Mesendoderm (in vitro differentiated cells): ENCODE data around the gene PYGB.
"Not testable (repeated sequence)": the region's sequence is repeated elsewhere in the genome, so short reads cannot be mapped to it uniquely, and the experiment has no call there.

Source experiments
- DNase-seq: peaks from one replicate; pipeline ENCODE4 v3.0.0; 2013
- H2AK5ac ChIP-seq: 2 replicates; pipeline ENCODE4 v1.6.1; 2013; ENCODE audit warnings: low read length, inconsistent platforms
- H2BK120ac ChIP-seq: 2 replicates; pipeline ENCODE4 v1.6.1; 2013; ENCODE audit warnings: low read depth, mild to moderate bottlenecking, low read length, moderate library complexity, mixed read lengths
- H2BK15ac ChIP-seq: replicated peaks from 2 replicates; pipeline ENCODE4 v1.6.1; 2013; ENCODE audit warnings: low read depth, mild to moderate bottlenecking, moderate library complexity
- H2BK5ac ChIP-seq: 2 replicates; pipeline ENCODE4 v1.6.1; 2013; ENCODE audit warnings: low read length, inconsistent platforms
- H3K18ac ChIP-seq: 2 replicates; pipeline ENCODE4 v1.6.1; 2013; ENCODE audit warnings: mild to moderate bottlenecking, low read length, mixed read lengths
- H3K23ac ChIP-seq: one replicate; pipeline ENCODE4 v1.6.1; 2013; ENCODE audit warnings: low read length
- H3K27ac ChIP-seq: 2 replicates; pipeline ENCODE4 v1.5.1; 2013; ENCODE audit warnings: low read depth, mild to moderate bottlenecking, inconsistent platforms, low read length, moderate library complexity
- H3K27me3 ChIP-seq: 2 replicates; pipeline ENCODE4 v1.6.1; 2013; ENCODE audit warnings: low read length, control low read depth, mild to moderate bottlenecking, inconsistent platforms; ENCODE audit not compliant: insufficient read depth, poor library complexity
- H3K36me3 ChIP-seq: 2 replicates; pipeline ENCODE4 v1.6.1; 2013; ENCODE audit warnings: low read length, inconsistent platforms; ENCODE audit not compliant: control insufficient read depth, insufficient read depth
- H3K4ac ChIP-seq: one replicate; pipeline ENCODE4 v1.6.1; 2013; ENCODE audit warnings: low read depth, mild to moderate bottlenecking, low read length, moderate library complexity
- H3K4me1 ChIP-seq: 2 replicates; pipeline ENCODE4 v1.6.1; 2013; ENCODE audit warnings: low read depth, low read length, inconsistent platforms; ENCODE audit not compliant: control insufficient read depth
- H3K4me2 ChIP-seq: 2 replicates; pipeline ENCODE4 v1.6.1; 2013; ENCODE audit warnings: low read length
- H3K4me3 ChIP-seq: 2 replicates; pipeline ENCODE4 v1.5.1; 2013; ENCODE audit warnings: mild to moderate bottlenecking, low read length
- H3K56ac ChIP-seq: one replicate; pipeline ENCODE4 v1.6.1; 2013; ENCODE audit warnings: low read length
- H3K79me1 ChIP-seq: 2 replicates; pipeline ENCODE4 v1.6.1; 2013; ENCODE audit warnings: low read length, inconsistent platforms
- H3K79me2 ChIP-seq: 2 replicates; pipeline ENCODE4 v1.6.1; 2013; ENCODE audit warnings: mild to moderate bottlenecking, low read length; ENCODE audit not compliant: control insufficient read depth, insufficient read depth
- H3K9ac ChIP-seq: 2 replicates; pipeline ENCODE4 v1.6.1; 2013; ENCODE audit warnings: low read length, inconsistent platforms
- H4K5ac ChIP-seq: one replicate; pipeline ENCODE4 v1.6.1; 2013; ENCODE audit warnings: low read length
- H4K8ac ChIP-seq: one replicate; pipeline ENCODE4 v1.6.1; 2013; ENCODE audit warnings: low read depth, mild to moderate bottlenecking, control low read depth, low read length, moderate library complexity
- WGBS: extraction: QIAGEN DNeasy Blood & Tissue Kit; methylation state at CpG from one replicate; pipeline ENCODE4 v1.1.7; 2013; ENCODE audit warnings: low lambda C conversion rate, missing lambda C conversion rate; ENCODE audit not compliant: insufficient coverage; ENCODE audit errors: extremely low coverage; 5-methylcytosine and 5-hydroxymethylcytosine counted together

PYGB gene

DNA sequence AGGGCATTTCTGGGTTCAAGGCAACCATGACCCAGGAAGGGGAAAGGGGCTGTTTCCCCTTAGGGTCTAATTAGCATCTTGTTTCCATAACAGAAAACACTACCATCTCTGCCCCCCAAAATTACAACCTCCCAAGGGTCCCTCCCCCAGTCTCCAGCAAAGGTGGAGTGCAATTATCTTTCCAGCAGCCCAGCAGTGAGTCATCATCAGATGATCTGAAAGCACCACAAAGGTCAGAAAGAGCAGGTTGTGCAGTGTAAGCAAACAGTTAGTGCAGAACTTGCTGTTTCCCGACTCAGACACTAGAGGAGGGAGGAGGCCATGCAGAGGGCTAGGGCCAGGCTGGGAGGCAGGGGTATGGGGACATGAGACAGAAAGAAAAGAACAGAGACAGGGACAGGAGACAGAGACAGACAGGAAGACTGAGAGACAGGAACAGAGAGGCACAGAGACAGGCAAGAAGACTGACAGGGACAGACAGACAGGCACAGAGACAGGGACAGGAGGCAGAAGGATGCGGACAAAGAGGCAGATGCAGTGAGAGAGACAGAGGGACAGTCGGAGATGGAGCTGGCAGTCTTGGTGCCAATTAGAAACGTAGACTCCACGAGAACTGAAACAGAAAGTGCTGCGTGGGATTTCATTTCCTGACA is 62.5 kb downstream of the PYGB start:
- Histone ChIP-seq H3K79me2 (no peaks in the 10 kb centered on the region), H4K5ac (no peak overlapping the region), H3K9ac (peak overlapping the region; percentile 17), H3K4me1 (peaks cover 4% of the 10 kb centered on the region), H3K27me3 (no peaks in the 10 kb centered on the region), H3K56ac (no peak overlapping the region), H3K27ac (no peak overlapping the region), H3K79me1 (no peaks in the 10 kb centered on the region), H2BK15ac (no peak overlapping the region), H2BK5ac (no peak overlapping the region), H2BK120ac (no peak overlapping the region), H3K18ac (no peak overlapping the region), H4K8ac (no peak overlapping the region), H2AK5ac (no peak overlapping the region), H3K4me2 (no peak overlapping the region), H3K4me3 (no peak overlapping the region), H3K23ac (no peak overlapping the region), H3K36me3 (no peaks in the 10 kb centered on the region), H3K4ac (no peak overlapping the region)
- DNase-seq: peak; percentile 64
- no CpG with 5 or more reads among the region's 6 CpGs for WGBS

DNA sequence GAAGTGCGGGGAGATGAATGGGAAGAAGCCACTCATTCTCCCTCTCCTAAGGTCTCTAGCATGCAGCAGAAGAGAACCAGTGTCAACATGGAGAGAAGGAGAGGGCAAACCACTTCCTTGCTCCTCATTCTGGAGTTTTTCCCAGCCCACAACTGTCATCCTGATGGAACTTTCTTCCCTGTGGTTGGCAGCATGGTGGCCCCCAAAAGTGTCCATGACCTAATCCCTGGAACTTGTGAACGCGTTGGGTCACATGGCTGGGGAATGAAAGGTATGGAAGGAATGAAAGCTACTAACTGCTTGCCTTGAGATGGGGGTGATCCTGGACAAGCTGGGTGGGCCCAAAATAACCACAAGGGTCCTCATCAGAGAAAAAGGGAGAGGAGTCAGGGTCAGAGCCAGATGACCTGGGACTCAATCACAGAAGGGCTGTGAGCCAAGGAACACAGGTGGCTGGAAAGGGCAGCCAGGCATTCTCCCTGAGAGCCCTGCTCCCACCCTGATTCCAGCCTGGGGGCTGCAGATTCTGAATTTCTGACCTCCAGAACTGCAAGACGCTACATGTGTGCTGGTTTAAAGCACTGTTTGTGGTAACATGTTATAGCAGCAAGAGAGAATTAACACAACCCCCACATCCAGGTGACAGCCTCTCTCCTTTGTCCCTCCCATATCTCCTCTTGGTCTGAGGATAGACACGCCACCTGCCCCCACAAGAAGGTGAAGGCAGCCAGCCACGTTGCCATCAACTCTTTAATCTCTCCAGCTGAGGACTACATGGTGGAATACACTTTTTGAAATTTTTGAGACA is 63.2 kb downstream of the PYGB start:
- no peaks in the 10 kb centered on the region for H3K79me1 ChIP-seq
- peak; percentile 65 for DNase-seq
- H4K8ac ChIP-seq: no peak overlapping the region
- H3K56ac ChIP-seq: peak overlapping the region; percentile 2
- no peak overlapping the region for H2BK120ac ChIP-seq
- H3K9ac ChIP-seq: peak overlapping the region; percentile 17
- H2BK15ac ChIP-seq: no peak overlapping the region
- H3K4me2 ChIP-seq: no peak overlapping the region
- H3K23ac ChIP-seq: no peak overlapping the region
- no peak overlapping the region for H4K5ac ChIP-seq
- no peak overlapping the region for H3K4ac ChIP-seq
- no CpG with 5 or more reads among the region's 6 CpGs for WGBS
- H3K4me1 ChIP-seq: peaks cover 4% of the 10 kb centered on the region
- no peaks in the 10 kb centered on the region for H3K36me3 ChIP-seq
- H3K79me2 ChIP-seq: no peaks in the 10 kb centered on the region
- no peak overlapping the region for H3K18ac ChIP-seq
- no peak overlapping the region for H3K4me3 ChIP-seq
- H3K27me3 ChIP-seq: no peaks in the 10 kb centered on the region
- no peak overlapping the region for H3K27ac ChIP-seq
- no peak overlapping the region for H2AK5ac ChIP-seq
- no peak overlapping the region for H2BK5ac ChIP-seq

DNA sequence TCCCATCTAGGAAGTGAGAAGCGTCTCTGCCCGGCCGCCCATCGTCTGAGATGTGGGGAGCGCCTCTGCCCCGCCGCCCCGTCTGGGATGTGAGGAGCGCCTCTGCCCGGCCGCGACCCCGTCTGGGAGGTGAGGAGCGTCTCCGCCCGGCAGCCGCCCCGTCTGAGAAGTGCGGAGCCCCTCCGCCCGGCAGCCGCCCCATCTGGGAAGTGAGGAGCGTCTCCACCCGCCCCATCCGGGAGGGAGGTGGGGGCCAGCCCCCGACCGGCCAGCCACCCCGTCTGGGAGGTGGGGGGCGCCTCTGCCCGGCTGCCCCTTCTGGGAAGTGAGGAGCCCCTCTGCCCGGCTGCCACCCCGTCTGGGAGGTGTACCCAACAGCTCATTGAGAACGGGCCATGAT is 64.8 kb downstream of the PYGB start:
- H3K27ac ChIP-seq, H3K79me1 ChIP-seq, H3K4me2 ChIP-seq, H3K56ac ChIP-seq, H4K8ac ChIP-seq, H3K36me3 ChIP-seq, H2BK15ac ChIP-seq, H3K23ac ChIP-seq, H2BK120ac ChIP-seq, H3K4ac ChIP-seq, H3K18ac ChIP-seq, H4K5ac ChIP-seq, H3K79me2 ChIP-seq, H3K27me3 ChIP-seq, H3K4me3 ChIP-seq, H2BK5ac ChIP-seq, H2AK5ac ChIP-seq, H3K9ac ChIP-seq, DNase-seq, H3K4me1 ChIP-seq: not testable (repeated sequence)
- WGBS: no CpG with 5 or more reads among the region's 33 CpGs

DNA sequence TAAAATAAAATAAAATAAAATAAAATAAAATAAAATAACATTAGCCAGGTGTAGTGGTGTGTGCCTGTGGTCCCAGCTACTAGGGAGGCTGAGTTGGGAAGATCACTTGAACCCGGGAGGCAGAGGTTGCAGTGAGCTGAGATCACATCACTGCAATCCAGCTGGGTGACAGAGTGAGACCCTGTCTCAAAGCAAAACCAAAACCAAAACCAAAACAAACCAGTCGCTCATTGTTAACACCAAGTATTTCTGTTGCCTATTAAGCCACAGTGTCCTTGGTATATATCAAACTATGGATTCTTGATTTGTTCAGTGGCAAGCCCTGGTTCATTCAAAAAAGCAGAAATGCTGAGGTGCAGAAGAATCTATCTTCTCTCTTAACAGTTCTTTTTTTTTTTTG is 65.7 kb downstream of the PYGB start:
- Histone ChIP-seq H2BK120ac (no peak overlapping the region), H2AK5ac (no peak overlapping the region), H3K9ac (no peak overlapping the region), H3K79me1 (no peaks in the 10 kb centered on the region), H3K4me3 (no peak overlapping the region), H2BK15ac (no peak overlapping the region), H4K8ac (no peak overlapping the region), H4K5ac (no peak overlapping the region), H3K79me2 (no peaks in the 10 kb centered on the region), H3K36me3 (no peaks in the 10 kb centered on the region), H3K23ac (no peak overlapping the region), H3K4me1 (peaks cover 4% of the 10 kb centered on the region), H2BK5ac (no peak overlapping the region), H3K27me3 (no peaks in the 10 kb centered on the region), H3K56ac (no peak overlapping the region), H3K18ac (no peak overlapping the region), H3K4me2 (no peak overlapping the region), H3K4ac (no peak overlapping the region), H3K27ac (no peak overlapping the region)
- no peak for DNase-seq
- no CpG with 5 or more reads among the region's 2 CpGs for WGBS

DNA sequence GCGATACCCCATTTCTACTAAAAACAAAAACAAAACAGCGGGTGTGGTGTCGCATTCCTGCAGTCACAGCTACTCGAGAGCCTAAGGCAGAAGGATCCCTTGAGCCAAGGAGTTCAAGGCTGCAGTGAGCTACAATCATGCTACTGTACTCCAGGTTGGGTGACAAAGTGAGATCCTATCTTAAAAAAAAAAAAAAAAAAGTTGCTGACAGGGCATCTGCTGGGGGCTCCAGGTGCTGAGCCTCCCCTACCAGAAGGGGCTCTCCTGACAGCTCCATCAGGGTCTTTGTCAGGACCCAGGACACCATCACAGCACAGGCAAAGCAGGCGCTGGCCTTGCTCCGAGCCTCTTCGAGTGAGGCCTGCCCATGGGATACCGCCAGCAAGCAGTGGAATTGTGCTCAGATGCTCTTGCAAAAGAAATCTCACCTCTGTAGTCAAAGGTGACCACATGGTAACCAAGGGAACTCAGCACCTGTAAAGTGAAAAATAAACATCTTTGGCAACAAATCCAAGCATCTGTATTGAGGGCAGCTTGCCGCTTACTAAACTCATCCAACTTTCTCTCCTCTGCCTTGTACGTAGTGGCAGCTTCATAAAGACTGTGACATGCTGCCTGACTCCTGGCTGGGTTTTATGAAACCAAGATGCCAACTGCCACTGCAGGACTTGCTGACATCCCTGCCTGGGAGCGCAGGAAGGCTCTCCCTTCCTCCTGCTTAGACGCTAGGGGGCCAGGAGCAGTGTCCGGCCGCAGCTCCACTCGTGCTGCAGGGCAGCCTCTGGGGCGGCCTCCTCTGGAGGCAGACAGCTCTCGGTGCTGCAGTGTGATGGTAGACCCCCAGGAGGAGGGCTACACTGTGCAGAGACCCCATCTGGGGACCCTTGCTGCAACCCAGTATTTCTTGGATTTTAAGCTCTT is 66.9 kb downstream of the PYGB start:
- Histone ChIP-seq H3K4me1 (peaks cover 4% of the 10 kb centered on the region), H2BK120ac (no peak overlapping the region), H3K4me3 (no peak overlapping the region), H3K9ac (no peak overlapping the region), H3K79me2 (no peaks in the 10 kb centered on the region), H3K27ac (no peak overlapping the region), H3K79me1 (peaks cover 3% of the 10 kb centered on the region), H3K23ac (no peak overlapping the region), H4K5ac (no peak overlapping the region), H3K27me3 (no peaks in the 10 kb centered on the region), H4K8ac (no peak overlapping the region), H2BK5ac (no peak overlapping the region), H3K18ac (no peak overlapping the region), H3K4me2 (no peak overlapping the region), H3K56ac (no peak overlapping the region), H2AK5ac (no peak overlapping the region), H2BK15ac (no peak overlapping the region), H3K4ac (no peak overlapping the region), H3K36me3 (no peaks in the 10 kb centered on the region)
- no CpG with 5 or more reads among the region's 17 CpGs for WGBS
- DNase-seq: no peak
